GM19324 (cell line): Measurements from ENCODE around the gene NDST3.

ENCODE experiments used
- ATAC-seq: cut with Tn5 transposase; IDR thresholded peaks from one replicate; pipeline ENCODE4 v1.9.1; 2021; ENCODE audit warnings: mild to moderate bottlenecking, moderate library complexity; ENCODE audit not compliant: unreplicated experiment, low FRiP score

Gene NDST3

DNA sequence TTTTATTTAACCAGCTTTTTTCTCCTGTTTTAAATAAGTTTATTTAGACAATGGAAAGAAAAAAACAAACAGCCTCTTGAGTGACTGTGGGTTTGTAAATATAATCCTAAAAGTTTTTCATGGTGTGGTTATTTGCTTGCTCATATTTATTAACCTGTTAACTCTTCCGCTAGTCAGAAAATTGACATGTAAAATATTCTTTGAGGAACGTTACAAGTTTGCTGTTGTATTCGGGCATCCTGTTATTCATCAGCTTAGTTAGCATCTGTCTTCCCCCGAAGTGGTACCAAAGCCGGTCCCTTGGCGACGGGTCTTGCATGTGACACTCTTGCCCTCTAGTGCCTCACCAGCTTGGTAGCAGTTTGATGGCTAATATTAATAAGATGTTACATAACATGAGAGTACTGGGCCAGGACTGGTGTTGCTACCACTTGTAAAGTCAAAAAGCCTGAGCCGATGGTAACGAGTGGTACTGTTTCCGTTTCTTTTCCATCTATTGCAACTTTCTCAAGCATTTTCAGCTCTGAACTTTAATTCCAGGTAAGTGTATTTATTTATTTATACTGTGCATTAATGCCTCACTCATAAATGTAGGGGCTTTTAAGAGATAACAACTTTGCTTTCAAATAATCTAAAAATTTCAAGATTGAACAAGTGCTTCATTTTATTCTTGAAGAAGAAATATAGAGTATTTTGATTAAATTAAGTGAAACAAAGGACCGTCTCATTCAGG, at the start of gene NDST3:
Gene NDST3, plus strand, starts transcription at position 434 of the 733 bp plus-strand sequence. CDS start 19,425 bp downstream, outside the sequence.
- ATAC-seq = no peak

DNA sequence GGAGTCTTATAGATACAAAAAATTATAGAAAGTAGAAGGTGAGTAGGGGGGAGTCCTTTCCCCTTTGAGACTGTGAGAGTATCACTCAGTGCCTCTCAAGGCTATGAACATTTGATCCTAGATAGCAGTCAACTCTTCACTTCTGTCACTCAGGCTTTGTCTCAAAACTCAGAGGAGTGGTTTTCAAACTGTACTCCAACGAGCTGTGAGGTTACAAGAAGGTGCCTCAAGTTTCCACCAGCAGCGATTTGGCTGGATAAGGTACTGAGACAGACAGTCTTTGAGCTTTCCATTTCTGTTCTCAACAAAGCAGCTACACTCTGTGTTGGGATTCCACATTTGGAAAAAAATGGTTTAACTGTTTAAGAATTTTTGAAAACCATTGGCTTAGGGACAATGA, 48.0 kb upstream of the NDST3 start:
- ATAC-seq = no peak

DNA sequence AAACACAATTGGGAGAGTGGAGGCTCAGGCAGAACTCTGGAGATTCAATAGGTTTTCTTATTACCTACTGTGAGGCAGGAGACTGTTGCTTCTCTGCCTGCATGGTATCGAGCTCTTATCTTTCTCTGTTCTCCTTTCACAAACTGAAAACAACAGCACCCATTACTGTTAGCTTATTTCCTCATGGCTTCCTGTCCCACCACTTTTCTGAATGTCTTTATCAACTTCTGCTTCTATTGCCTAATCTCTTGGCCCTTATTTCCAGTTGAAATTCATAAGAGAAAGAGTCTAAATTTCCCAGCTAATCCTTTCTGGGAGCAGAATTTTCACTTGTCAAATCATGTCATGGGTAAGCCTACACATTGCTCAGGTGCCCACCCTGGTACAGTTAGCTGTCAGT, 46.8 kb upstream of the NDST3 start:
- ATAC-seq = no peak

DNA sequence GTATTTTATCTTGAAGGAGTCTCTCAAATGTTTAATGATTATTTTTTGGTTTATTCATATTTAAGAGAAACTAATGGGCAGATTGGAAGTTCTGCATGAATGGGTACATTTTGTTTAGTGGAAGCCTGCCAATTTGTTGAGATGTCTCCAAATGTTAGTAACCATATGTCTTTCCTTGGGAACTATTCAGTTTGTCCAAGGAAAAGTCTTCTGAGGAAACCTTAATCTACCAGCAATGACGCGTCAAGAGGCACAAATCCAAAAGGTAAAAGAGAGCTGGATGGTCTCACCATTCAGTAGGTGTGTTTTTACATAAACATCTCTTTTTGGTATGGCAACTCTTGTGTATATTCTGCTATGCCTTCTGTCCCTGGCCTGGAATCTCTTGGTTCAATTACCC, 37.4 kb upstream of the NDST3 start:
- no peak for ATAC-seq

DNA sequence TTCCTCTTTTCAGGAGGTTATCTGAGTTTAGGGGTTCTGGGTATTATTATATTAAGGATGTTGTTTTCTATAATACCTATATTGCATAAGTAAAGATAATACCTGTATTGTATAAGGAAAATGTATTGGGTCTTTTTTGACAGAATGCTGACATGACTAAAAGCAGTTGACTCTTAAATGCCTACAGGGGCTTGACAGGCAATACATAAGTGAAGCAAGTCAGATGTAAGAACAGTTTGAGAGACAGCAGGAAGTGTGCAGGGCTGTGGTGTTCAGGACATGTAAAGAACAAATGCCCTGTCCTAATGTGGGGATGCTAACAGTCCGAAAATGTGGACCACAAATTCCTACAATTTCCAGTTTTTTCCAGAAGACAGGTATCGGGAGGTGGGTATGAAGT, 30.2 kb upstream of the NDST3 start:
- no peak for ATAC-seq

DNA sequence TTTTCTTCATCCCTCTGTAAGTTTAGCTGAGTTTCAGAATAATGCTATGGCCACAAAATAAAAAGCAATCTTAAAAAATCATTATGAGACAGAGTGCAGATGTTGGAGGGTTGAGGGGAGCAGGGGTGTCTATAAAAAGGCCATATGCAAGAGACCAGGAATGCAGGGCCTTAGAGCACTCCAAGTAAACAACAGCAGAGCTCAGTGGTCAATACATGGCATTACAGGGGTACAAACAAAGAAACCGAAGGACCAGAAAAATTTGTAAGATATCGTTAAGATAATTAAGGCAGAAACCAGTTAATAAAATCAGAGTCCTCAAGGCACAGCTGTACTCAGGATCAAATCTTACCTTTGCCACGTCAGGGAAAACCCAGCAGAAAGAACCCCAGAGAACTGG, 28.4 kb upstream of the NDST3 start:
- ATAC-seq = no peak

DNA sequence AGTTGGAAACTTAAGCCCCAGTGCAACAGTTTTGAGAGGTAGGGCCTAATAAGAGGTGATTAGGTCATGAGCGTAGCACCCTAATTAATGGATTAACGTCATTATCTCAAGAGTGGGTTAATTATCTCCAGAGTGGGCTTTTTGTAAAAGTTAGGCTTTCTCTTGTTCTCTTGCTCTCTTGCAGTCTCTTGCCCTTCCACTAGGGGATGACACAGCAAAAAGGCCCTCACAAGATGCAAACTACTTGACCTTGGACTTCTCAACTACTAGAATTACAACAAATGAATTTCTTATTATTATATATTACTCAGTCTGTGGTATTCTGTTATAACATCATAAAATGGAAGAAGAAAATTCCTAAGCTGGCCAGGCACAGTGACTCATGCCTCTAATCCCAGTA, 22.1 kb upstream of the NDST3 start:
- ATAC-seq = no peak

DNA sequence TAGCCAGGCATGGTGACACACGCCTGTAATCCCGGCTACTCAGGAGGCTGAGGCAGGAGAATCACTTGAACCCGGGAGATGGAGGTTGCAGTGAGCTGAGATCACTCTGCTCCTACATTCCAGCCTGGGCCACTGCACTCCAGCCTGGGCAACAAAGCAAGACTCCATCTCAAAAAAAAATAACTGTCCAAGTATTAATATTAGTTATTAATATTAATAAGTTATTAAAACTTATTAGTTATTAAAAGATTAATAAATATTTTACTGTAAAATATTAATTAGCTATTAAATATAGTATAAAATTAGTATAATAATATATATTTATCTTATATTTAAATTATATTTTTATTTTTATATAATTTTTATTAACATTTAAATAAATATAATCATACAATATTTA, 19.5 kb upstream of the NDST3 start:
- no peak for ATAC-seq

GRCh38 chr4:118018381-118019145, 15.7 kb upstream of the NDST3 start:
- no peak for ATAC-seq

- ATAC-seq = no peak
Measured at GRCh38 chr4:118026806-118027205, 7.5 kb upstream of the NDST3 start.

DNA sequence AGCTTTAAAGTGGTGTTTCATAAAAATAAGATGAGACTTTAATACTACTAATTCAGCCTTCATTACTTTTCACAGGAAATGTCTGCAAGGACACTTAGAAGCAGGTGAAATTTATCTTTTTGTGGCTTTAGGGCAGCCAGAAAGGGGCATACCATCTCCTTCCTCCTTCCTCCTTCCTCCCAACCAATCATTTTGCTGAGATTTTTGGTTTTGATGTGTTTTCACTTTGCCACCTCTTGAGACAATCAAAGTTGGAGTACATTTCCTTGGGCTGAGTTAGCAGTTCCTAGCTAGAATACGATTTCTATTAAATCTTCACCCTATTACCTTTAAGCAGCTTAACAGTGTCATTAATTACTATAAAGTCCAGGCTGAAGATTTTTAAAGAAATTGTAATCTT, 5.1 kb upstream of the NDST3 start:
- no peak for ATAC-seq

- no peak for ATAC-seq
Measured at GRCh38 chr4:118032691-118033090, 1.6 kb upstream of the NDST3 start.

DNA sequence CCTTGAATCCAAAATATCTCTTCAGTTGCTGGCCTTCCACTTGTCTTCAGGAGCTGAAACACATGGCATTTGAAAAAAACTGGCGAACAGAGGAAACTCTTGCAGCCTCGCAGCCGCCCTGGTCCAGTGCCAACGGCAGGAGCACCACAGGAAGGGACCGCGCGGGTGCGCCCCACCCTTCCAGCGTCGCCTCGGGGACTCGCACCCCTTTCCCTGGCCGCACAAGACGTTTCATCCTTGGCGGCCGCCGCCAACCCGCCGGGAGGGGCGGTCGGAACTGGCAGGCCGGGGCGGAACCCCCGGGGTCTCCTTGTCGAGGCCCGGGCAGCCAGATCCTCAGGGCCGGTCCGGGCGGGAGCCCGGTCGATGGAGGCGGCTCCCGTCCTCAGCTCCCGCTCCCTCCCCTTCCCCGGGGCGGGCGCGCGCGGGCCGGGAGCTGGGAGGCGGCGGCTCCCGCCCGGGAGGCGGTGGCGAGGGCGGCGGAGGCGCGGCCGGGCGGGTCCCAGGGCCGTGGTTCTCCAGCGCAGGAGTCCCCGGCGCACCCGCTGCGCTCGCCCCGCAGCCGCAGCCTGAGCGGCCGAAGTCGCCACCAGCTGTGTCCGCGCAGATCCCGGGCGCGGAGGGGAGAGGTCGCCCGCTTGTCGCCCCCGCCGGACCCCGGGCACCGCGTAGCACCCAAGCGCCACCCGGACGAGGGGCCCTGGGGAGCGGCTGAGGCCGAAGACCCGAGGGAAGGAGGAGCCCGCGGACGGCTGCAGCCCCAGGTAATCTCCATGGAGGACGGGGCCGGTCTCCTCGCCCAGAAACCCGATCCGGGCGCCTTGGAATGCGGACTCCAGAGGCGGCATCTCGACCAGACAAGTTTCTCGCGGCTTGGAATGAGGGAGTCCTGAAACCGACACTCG, 886 bp upstream of the NDST3 start:
- no peak for ATAC-seq

GRCh38 chr4:118035309-118035708, 1.0 kb downstream of the NDST3 start:
- no peak for ATAC-seq

DNA sequence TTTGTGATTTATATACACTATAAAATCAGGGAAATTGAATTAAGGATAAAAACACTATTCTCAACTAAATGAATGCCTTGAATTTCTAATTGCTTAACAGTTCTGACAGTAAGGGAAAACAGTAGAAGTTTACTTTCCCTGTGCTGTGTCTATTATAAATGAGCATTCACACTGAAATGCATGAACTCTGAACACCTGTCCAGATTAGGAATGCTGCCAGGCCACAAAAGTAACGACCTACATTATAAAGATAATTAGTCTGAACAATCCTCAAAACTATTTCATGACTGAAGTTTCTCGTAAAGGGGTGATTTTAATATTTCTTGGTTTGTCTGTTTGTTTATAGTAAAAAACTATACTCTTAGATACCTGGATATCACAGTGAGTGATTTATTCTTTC, 2.0 kb downstream of the NDST3 start:
- no peak for ATAC-seq

DNA sequence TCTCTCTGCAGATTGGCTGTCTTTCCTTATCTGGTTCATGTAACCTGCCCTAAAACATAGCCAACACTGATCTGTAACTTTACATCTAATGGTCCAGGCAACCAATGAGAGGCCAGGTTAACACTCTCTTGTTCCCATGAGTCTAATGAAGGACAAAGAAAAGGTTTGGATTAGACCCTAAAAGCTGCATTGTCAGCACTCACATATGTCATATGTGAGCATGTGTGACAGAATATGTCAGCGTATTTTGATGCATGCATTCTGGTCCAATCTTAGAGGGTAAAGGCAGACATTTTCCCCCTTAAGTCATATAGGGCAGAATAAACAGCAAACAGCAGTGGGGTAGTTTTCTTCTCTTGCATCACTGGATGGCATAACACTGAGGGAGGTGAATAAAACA, 3.7 kb downstream of the NDST3 start:
- no peak for ATAC-seq

DNA sequence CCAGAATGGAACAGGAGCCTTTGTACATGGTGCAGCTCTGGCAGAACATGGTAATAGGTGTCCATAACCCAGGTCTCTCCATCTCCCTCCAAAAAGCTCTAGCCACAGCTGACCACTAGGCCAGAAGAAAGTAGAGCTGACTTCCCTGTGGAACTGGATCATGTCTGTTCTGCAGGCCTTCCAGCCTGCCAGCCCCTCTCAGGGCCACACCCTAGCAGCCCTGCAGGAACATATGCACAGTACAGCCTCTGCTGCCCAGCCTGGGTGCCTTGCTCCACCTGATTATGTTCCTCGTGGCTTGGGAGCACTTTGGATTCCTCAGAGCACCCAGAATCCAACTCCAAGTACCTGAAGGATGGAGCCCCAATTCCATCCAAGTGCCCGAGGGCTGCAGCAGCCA, 12.0 kb downstream of the NDST3 start:
- no peak for ATAC-seq

DNA sequence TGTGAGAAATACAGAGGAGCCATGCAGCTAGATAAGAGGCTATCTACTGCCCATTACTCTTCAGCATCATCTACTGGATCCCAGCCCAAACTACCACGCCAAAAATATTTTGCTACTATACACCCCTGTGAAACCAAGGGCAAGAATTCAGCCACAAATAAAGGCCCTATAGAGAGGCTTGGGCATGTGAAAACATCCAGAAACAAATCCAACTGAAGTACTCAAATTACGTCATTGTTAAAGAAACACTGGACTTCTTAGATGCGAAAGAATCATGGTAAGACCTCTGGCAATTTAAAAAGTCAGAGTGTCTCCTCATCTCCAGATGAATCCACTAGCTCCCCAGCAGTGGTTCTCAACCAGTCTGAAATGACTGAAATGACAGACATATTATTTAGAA, 12.8 kb downstream of the NDST3 start:
- no peak for ATAC-seq

DNA sequence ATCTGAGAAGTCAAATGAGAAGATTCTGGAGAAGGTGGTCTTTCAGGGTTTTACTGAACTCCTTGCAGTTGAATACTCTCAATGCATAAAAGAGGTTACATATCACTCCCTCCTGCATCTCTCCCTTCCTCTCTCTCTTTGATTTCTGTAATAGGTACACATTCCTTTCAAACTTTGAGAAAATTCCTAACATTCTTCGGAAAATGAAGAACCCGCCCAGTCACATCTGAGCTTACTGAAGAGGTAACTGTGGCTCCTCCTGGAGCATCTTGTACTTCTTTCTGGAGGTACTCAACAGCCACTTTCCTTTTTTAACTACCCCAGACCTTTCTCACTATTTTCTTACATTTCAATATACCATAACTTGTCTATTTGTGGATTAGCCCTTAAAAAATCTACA, 24.7 kb downstream of the NDST3 start:
- no peak for ATAC-seq

GRCh38 chr4:118059397-118059796, 25.1 kb downstream of the NDST3 start:
- ATAC-seq = no peak
